NCI-H146 treated with DMSO at 0.1 percent for 48 hours (cell line): ENCODE measurements around the gene OSBPL10.

Experiments used
- DNase-seq: peaks from one replicate; lab custom pipeline; 2025; ENCODE audit not compliant: unreplicated experiment; lab: John Stamatoyannopoulos, UW

Gene OSBPL10

GRCh38 chr3:31959951-31960792 is 20.9 kb downstream of the OSBPL10 start:
- DNase-seq: no peak

GRCh38 chr3:31959251-31959650 is 21.8 kb downstream of the OSBPL10 start:
- DNase-seq: no peak

- peak; percentile 10 for DNase-seq
Measured at GRCh38 chr3:31958701-31959152, 22.3 kb downstream of the OSBPL10 start.

- no peak for DNase-seq
Measured at GRCh38 chr3:31957106-31957505, 24.0 kb downstream of the OSBPL10 start.

- no peak for DNase-seq
Measured at GRCh38 chr3:31955581-31955980, 25.5 kb downstream of the OSBPL10 start.

GRCh38 chr3:31953636-31954035 is 27.4 kb downstream of the OSBPL10 start:
- no peak for DNase-seq

GRCh38 chr3:31953091-31953490 is 28.0 kb downstream of the OSBPL10 start:
- no peak for DNase-seq

GRCh38 chr3:31952205-31952604 is 28.9 kb downstream of the OSBPL10 start:
- no peak for DNase-seq

GRCh38 chr3:31948280-31948679 is 32.8 kb downstream of the OSBPL10 start:
- DNase-seq: no peak

- DNase-seq: no peak
Measured at GRCh38 chr3:31947671-31948091, 33.4 kb downstream of the OSBPL10 start.

- DNase-seq: no peak
Measured at GRCh38 chr3:31947162-31947561, 33.9 kb downstream of the OSBPL10 start.

- DNase-seq: no peak
Measured at GRCh38 chr3:31946484-31947081, 34.5 kb downstream of the OSBPL10 start.

GRCh38 chr3:31945738-31946052 is 35.4 kb downstream of the OSBPL10 start:
- DNase-seq: no peak

- DNase-seq: no peak
Measured at GRCh38 chr3:31943041-31943440, 38.0 kb downstream of the OSBPL10 start.

- DNase-seq: no peak
Measured at GRCh38 chr3:31942446-31942845, 38.6 kb downstream of the OSBPL10 start.

GRCh38 chr3:31937225-31937624 is 43.8 kb downstream of the OSBPL10 start:
- no peak for DNase-seq

- no peak for DNase-seq
Measured at GRCh38 chr3:31936420-31937060, 44.5 kb downstream of the OSBPL10 start.

GRCh38 chr3:31934866-31935265 is 46.2 kb downstream of the OSBPL10 start:
- DNase-seq: no peak

GRCh38 chr3:31934018-31934417 is 47.0 kb downstream of the OSBPL10 start:
- DNase-seq: no peak

GRCh38 chr3:31932990-31933389 is 48.1 kb downstream of the OSBPL10 start:
- DNase-seq: no peak

- no peak for DNase-seq
Measured at GRCh38 chr3:31929826-31930502, 51.1 kb downstream of the OSBPL10 start.

GRCh38 chr3:31927811-31928210 is 53.3 kb downstream of the OSBPL10 start:
- no peak for DNase-seq
